IMR-90 (cell line): ENCODE measurements around the gene NAV2. TPM values are rescaled to one million over a fixed set of nuclear protein-coding genes. Genes with fewer than 3 reads are reported as not detected.

Experiments used
- ATAC-seq: fragments of 200-7000 bp; cut with Tn5 transposase; 2 replicates; pipeline ENCODE4 v1.9.1; 2020; ENCODE audit warnings: low read depth, mild to moderate bottlenecking, moderate library complexity
- BruUV-seq: library from RNA; stranded (reverse); fragments of 400-500 nt; replicated peaks from 2 replicates; lab custom pipeline; 2021; lab: Mats Ljungman, UMichigan
- CTCF ChIA-PET: fragments of 300-600 bp; formaldehyde crosslinking; extraction: SDS; loops from one replicate; lab custom pipeline; 2021; ENCODE audit warnings: antibody characterized with exemption; lab: Yijun Ruan, JAX
- POLR2A ChIA-PET: fragments of 300-600 bp; sonication (Branson Sonifier 250); formaldehyde crosslinking; loops from one replicate; lab custom pipeline; 2022; ENCODE audit warnings: antibody characterized with exemption; ENCODE audit not compliant: unreplicated experiment; lab: Charles Lee
- DNase-seq: peaks from one replicate; pipeline ENCODE4 v3.0.0; 2013
- H2AFZ ChIP-seq: replicated peaks from 2 replicates; pipeline ENCODE3; 2013; ENCODE audit warnings: low read length, mild to moderate bottlenecking; ENCODE audit not compliant: poor library complexity
- H2AK5ac ChIP-seq: 2 replicates; pipeline ENCODE4 v1.6.1; 2013; ENCODE audit warnings: low read depth, low read length, inconsistent platforms
- H2AK9ac ChIP-seq: replicated peaks from 2 replicates; pipeline ENCODE3; 2013; ENCODE audit warnings: mild to moderate bottlenecking, low read depth, low read length, moderate library complexity; ENCODE audit not compliant: poor library complexity
- H2BK120ac ChIP-seq: 2 replicates; pipeline ENCODE4 v1.6.1; 2013; ENCODE audit warnings: low read depth, low read length, inconsistent platforms
- H2BK15ac ChIP-seq: 3 replicates; pipeline ENCODE4 v1.6.1; 2013; ENCODE audit warnings: low read depth, low read length, inconsistent platforms
- H2BK20ac ChIP-seq: 2 replicates; pipeline ENCODE4 v1.6.1; 2013; ENCODE audit warnings: low read depth, mild to moderate bottlenecking, inconsistent platforms, low read length, moderate library complexity
- H2BK5ac ChIP-seq: 2 replicates; pipeline ENCODE4 v1.6.1; 2013; ENCODE audit warnings: mild to moderate bottlenecking, low read depth, low read length, inconsistent platforms; ENCODE audit not compliant: poor library complexity, severe bottlenecking
- H3K14ac ChIP-seq: replicated peaks from 2 replicates; pipeline ENCODE4 v1.6.1; 2013; ENCODE audit warnings: low read depth, low read length, inconsistent platforms
- H3K18ac ChIP-seq: 2 replicates; pipeline ENCODE4 v1.6.1; 2013; ENCODE audit warnings: low read depth, low read length, control low read depth
- H3K23ac ChIP-seq: 2 replicates; pipeline ENCODE4 v1.6.1; 2013; ENCODE audit warnings: low read depth, low read length, inconsistent platforms
- H3K27ac ChIP-seq: 2 replicates; pipeline ENCODE4 v1.5.1; 2013; ENCODE audit warnings: mild to moderate bottlenecking, control low read depth, low read length; ENCODE audit not compliant: insufficient read depth
- H3K27me3 ChIP-seq: 2 replicates; pipeline ENCODE4 v1.6.1; 2013; ENCODE audit warnings: low read length; ENCODE audit not compliant: control insufficient read depth, insufficient read depth
- H3K36me3 ChIP-seq: 2 replicates; pipeline ENCODE4 v1.6.1; 2013; ENCODE audit warnings: low read length, mixed read lengths; ENCODE audit not compliant: control insufficient read depth, insufficient read depth
- H3K4ac ChIP-seq: 2 replicates; pipeline ENCODE4 v1.6.1; 2013; ENCODE audit warnings: low read depth, low read length, inconsistent platforms
- H3K4me1 ChIP-seq: 2 replicates; pipeline ENCODE4 v1.6.1; 2013; ENCODE audit warnings: low read length, mixed read lengths; ENCODE audit not compliant: control insufficient read depth, insufficient read depth
- H3K4me2 ChIP-seq: 2 replicates; pipeline ENCODE4 v1.6.1; 2013; ENCODE audit warnings: low read depth, mild to moderate bottlenecking, control low read depth, low read length, moderate library complexity
- H3K4me3 ChIP-seq: 2 replicates; pipeline ENCODE4 v1.5.1; 2013; ENCODE audit warnings: low read depth, mild to moderate bottlenecking, control low read depth, low read length, moderate library complexity; ENCODE audit not compliant: insufficient read depth
- H3K56ac ChIP-seq: 2 replicates; pipeline ENCODE4 v1.6.1; 2013; ENCODE audit warnings: low read length, inconsistent platforms; ENCODE audit not compliant: insufficient read depth; ENCODE audit errors: extremely low read depth
- H3K79me1 ChIP-seq, 2 experiments: 2 replicates each; pipeline ENCODE4 v1.6.1; 2013; ENCODE audit warnings: low read length in 2 of 2, inconsistent platforms in 1 of 2, low read depth in 1 of 2
- H3K9ac ChIP-seq: 2 replicates; pipeline ENCODE4 v1.6.1; 2013; ENCODE audit warnings: low read depth, low read length, control low read depth
- H3K9me1 ChIP-seq: 2 replicates; pipeline ENCODE4 v1.6.1; 2013; ENCODE audit warnings: low read length, inconsistent platforms; ENCODE audit not compliant: insufficient read depth
- H3K9me3 ChIP-seq: 2 replicates; pipeline ENCODE4 v1.6.1; 2013; ENCODE audit warnings: low read length; ENCODE audit not compliant: control insufficient read depth, insufficient read depth
- H4K20me1 ChIP-seq: 2 replicates; pipeline ENCODE4 v1.6.1; 2013; ENCODE audit warnings: low read length, inconsistent platforms; ENCODE audit not compliant: insufficient read depth
- H4K5ac ChIP-seq: 2 replicates; pipeline ENCODE4 v1.6.1; 2013; ENCODE audit warnings: mild to moderate bottlenecking, low read depth, low read length, control low read depth
- H4K8ac ChIP-seq, 2 experiments: 2 replicates each; pipeline ENCODE4 v1.6.1; 2013; ENCODE audit warnings: low read depth in 2 of 2, low read length in 2 of 2, control low read depth in 1 of 2, inconsistent platforms in 1 of 2
- H4K91ac ChIP-seq: 2 replicates; pipeline ENCODE4 v1.6.1; 2013; ENCODE audit warnings: low read depth, low read length, inconsistent platforms; ENCODE audit not compliant: insufficient read depth
- BHLHE40 ChIP-seq: fragments of 150-350 bp; IDR thresholded peaks from 2 replicates; pipeline ENCODE4 v1.6.1; 2016; ENCODE audit warnings: mild to moderate bottlenecking, low read depth, low read length
- CEBPB ChIP-seq: IDR thresholded peaks from 2 replicates; pipeline ENCODE4 v1.6.1; 2012; ENCODE audit warnings: low read depth, low read length, improper control_type of control experiment
- CHD1 ChIP-seq: IDR thresholded peaks from 2 replicates; pipeline ENCODE4 v1.6.1; 2012; ENCODE audit warnings: low read depth, low read length, improper control_type of control experiment
- CTCF ChIP-seq: conservative IDR thresholded peaks from 2 replicates; pipeline ENCODE4 v1.5.1; 2012; ENCODE audit warnings: mild to moderate bottlenecking, low read depth, low read length, improper control_type of control experiment
- FOS ChIP-seq: fragments of 150-350 bp; IDR thresholded peaks from 2 replicates; pipeline ENCODE4 v1.6.1; 2016; ENCODE audit warnings: low read depth, low read length
- MAFK ChIP-seq: IDR thresholded peaks from 2 replicates; pipeline ENCODE4 v1.6.1; 2012; ENCODE audit warnings: low read depth, low read length, improper control_type of control experiment
- MAZ ChIP-seq: IDR thresholded peaks from 2 replicates; pipeline ENCODE4 v1.6.1; 2012; ENCODE audit warnings: low read depth, mild to moderate bottlenecking, low read length, improper control_type of control experiment, moderate library complexity, borderline replicate concordance
- MXI1 ChIP-seq: IDR thresholded peaks from 2 replicates; pipeline ENCODE4 v1.6.1; 2012; ENCODE audit warnings: low read depth, mild to moderate bottlenecking, low read length, moderate library complexity, borderline replicate concordance
- NFE2L2 ChIP-seq: fragments of 150-350 bp; IDR thresholded peaks from 2 replicates; pipeline ENCODE4 v1.6.1; 2016; ENCODE audit warnings: low read depth, mild to moderate bottlenecking, low read length
- POLR2A ChIP-seq: IDR thresholded peaks from 2 replicates; pipeline ENCODE4 v1.6.1; 2012; ENCODE audit warnings: mild to moderate bottlenecking, low read depth, low read length
- RAD21 ChIP-seq: IDR thresholded peaks from 2 replicates; pipeline ENCODE4 v1.6.1; 2012; ENCODE audit warnings: low read length, improper control_type of control experiment
- RCOR1 ChIP-seq: IDR thresholded peaks from 2 replicates; pipeline ENCODE4 v1.6.1; 2012; ENCODE audit warnings: mild to moderate bottlenecking, low read length, improper control_type of control experiment; ENCODE audit not compliant: insufficient replicate concordance
- RFX5 ChIP-seq: IDR thresholded peaks from 2 replicates; pipeline ENCODE4 v1.8.0; 2012; ENCODE audit warnings: low read depth, mild to moderate bottlenecking, low read length, moderate library complexity
- SMC3 ChIP-seq: fragments of 150-350 bp; IDR thresholded peaks from 2 replicates; pipeline ENCODE4 v1.6.1; 2016; ENCODE audit warnings: low read depth, mild to moderate bottlenecking, antibody characterized with exemption, low read length, moderate library complexity
- USF2 ChIP-seq: fragments of 150-350 bp; IDR thresholded peaks from 2 replicates; pipeline ENCODE4 v1.6.1; 2017; ENCODE audit warnings: mild to moderate bottlenecking, antibody characterized with exemption, low read length, low read depth
- WGBS, 2 experiments: methylation state at CpG; one replicate each; pipeline versions ENCODE4 v1.1.5 to v1.1.7; 2013; ENCODE audit warnings: missing lambda C conversion rate in 2 of 2; ENCODE audit not compliant: insufficient read length in 1 of 2; ENCODE audit errors: extremely low coverage in 2 of 2; 5-methylcytosine and 5-hydroxymethylcytosine counted together
- dilution Hi-C: fragments of 300-500 bp; cut with HindIII; formaldehyde crosslinking; loops from one replicate; pipeline ENCODE4 v1.14.3; 2018; ENCODE audit warnings: low sequenced_read_pairs; ENCODE audit not compliant: unreplicated experiment
- in situ Hi-C: fragments of 300-500 bp; cut with MboI; formaldehyde crosslinking; loops from 3 replicates; pipeline ENCODE4 v1.14.3; 2019; ENCODE audit warnings: low sequenced_read_pairs, inconsistent platforms, mixed read lengths
- intact Hi-C: fragments of 100-400 bp; cut with micrococcal nuclease; formaldehyde crosslinking; loops from 2 replicates; pipeline ENCODE4 v1.10.0; 2022
- polyA plus RNA-seq, 3 experiments: library from polyadenylated mRNA; depleted of rRNA; stranded (reverse); fragments of >200 nt; gene quantifications; 2 replicates each; pipeline ENCODE4 v1.2.3, GENCODE V29; 2012; ENCODE audit warnings: low replicate concordance in 1 of 3
- total RNA-seq: library from RNA; depleted of rRNA; stranded (reverse); fragments of >200 nt; gene quantifications from 2 replicates; pipeline ENCODE4 v1.2.3, GENCODE V29; 2012
- TF ChIP-seq, protein P1 (sequence below): fragments of 150-350 bp; IDR thresholded peaks from 2 replicates; pipeline ENCODE4 v1.6.1; 2016; ENCODE audit warnings: low read depth, mild to moderate bottlenecking, low read length, moderate library complexity, borderline replicate concordance

The NAV2 gene
- total and polyA plus RNA-seq, 2 of the 4 experiments (the other 2 are of a cell fraction): 4.5 to 12.6 TPM

DNA sequence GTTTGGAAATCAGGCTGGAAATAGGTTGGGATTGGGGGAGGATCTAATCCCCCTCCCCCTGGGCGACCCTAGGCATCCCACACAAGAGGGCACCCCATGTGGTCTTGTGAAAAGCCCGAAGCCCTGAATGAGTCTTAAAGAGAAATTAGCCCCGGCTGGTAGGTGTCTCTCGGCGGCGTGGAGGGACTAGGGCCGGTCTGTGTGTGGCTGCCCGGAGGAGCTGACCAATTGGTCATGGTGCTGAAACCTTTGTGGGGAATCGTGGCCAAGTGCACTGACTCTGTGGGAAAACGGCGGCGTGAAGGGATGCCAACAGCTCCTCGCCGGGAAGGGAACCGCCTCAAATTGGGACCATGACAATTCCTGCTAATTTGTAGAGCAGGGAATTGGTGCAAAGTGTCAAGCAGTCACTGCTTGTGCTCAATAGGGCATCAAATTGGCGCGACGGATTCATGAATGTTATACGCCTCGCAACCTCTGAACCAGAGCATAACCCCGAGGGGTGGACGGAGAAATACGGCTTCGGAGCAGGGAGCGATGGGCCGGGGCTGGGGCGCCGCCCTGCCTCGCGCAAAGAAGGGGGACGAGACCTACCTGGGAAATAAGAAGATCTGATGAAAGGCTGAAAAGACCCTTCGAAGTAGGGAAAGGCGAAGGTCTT, 446.1 kb downstream of the NAV2 start:
- WGBS, 2 experiments: 5% methylated on average over 22 of the region's 33 CpGs; no CpG with 5 or more reads in 1 of the 2 experiments

More for the DNA sequence above, 446.1 kb downstream of the NAV2 start:
- ATAC-seq (peak; percentile 83), DNase-seq (peak; percentile 50)
- no peak overlapping the region for H2BK120ac ChIP-seq
- H3K14ac ChIP-seq: no peak overlapping the region
- BruUV-seq: no TSS peak
- no peaks in the 10 kb centered on the region for H3K36me3 ChIP-seq
- no peak overlapping the region for H3K4me3 ChIP-seq
- ChIA-PET POLR2A (no interaction called here), CTCF (no interaction called here)
- no peak overlapping the region for H4K91ac ChIP-seq
- H3K56ac ChIP-seq: no peak overlapping the region
- no peaks in the 10 kb centered on the region for H3K79me1 ChIP-seq
- H3K4me1 ChIP-seq: no peaks in the 10 kb centered on the region
- H4K20me1 ChIP-seq: no peaks in the 10 kb centered on the region; the same call in 1 of the 2 replicates
- in situ Hi-C loops (no loop called here), intact Hi-C loops (loop anchor here (10.0 kb wide), 1 partner anchor 436 kb away; the partner anchor contains the start of gene SLC6A5), dilution Hi-C loops (no loop called here)
- no peaks in the 10 kb centered on the region for H3K9me1 ChIP-seq
- H2BK15ac ChIP-seq: no peak overlapping the region
- H2AK9ac ChIP-seq: no peak overlapping the region
- no peak overlapping the region for H2BK20ac ChIP-seq
- H3K4ac ChIP-seq: no peak overlapping the region
- no peak overlapping the region for H4K8ac ChIP-seq
- no peak overlapping the region for H3K9ac ChIP-seq
- peaks cover 13% of the 10 kb centered on the region for H3K9me3 ChIP-seq
- no peak overlapping the region; the same call in 1 of the 2 replicates for H3K4me2 ChIP-seq
- peaks cover 92% of the 10 kb centered on the region for H3K27me3 ChIP-seq
- H3K18ac ChIP-seq: no peak overlapping the region
- H2AK5ac ChIP-seq: no peak overlapping the region
- no peak overlapping the region for H2BK5ac ChIP-seq
- no peak overlapping the region for H4K5ac ChIP-seq
- TF ChIP-seq RAD21: no peak
- no peak for TF ChIP-seq BHLHE40
- TF ChIP-seq FOS: no peak
- no peak for TF ChIP-seq CEBPB
- no peak for TF ChIP-seq MAZ
- TF ChIP-seq RCOR1: no peak
- TF ChIP-seq MAFK: no peak
- no peak for TF ChIP-seq MXI1
- TF ChIP-seq POLR2A: no peak
- TF ChIP-seq CHD1: no peak
- TF ChIP-seq NFE2L2: no peak
- no peak for TF ChIP-seq SMC3
- TF ChIP-seq, protein P1, sequence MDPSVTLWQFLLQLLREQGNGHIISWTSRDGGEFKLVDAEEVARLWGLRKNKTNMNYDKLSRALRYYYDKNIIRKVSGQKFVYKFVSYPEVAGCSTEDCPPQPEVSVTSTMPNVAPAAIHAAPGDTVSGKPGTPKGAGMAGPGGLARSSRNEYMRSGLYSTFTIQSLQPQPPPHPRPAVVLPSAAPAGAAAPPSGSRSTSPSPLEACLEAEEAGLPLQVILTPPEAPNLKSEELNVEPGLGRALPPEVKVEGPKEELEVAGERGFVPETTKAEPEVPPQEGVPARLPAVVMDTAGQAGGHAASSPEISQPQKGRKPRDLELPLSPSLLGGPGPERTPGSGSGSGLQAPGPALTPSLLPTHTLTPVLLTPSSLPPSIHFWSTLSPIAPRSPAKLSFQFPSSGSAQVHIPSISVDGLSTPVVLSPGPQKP: no peak
- TF ChIP-seq RFX5: no peak
- TF ChIP-seq CTCF: no peak
- TF ChIP-seq USF2: no peak
- H3K27ac ChIP-seq: no peak overlapping the region
- H2AFZ ChIP-seq: no peak overlapping the region
- H3K23ac ChIP-seq: no peak overlapping the region
